T-helper 17 cell (primary cell): ENCODE data around the gene OSBPL3. TPM values are rescaled to one million over a fixed set of nuclear protein-coding genes. Genes with fewer than 3 reads are reported as not detected.

Experiments
- ATAC-seq: fragments of 150-1000 bp; cut with Tn5 transposase; 2 replicates; pipeline ENCODE4 v1.10.0; 2021; ENCODE audit warnings: mild to moderate bottlenecking, moderate library complexity
- DNase-seq, 3 donors: peaks; one replicate each; pipeline versions ENCODE4 v3.0.0 to v3.0.0-alpha.2; 2020 to 2021
- H3K9me3 ChIP-seq: one replicate; pipeline ENCODE4 v1.7.0; 2013; ENCODE audit warnings: low read length, mild to moderate bottlenecking; ENCODE audit not compliant: control insufficient read depth, poor library complexity, severe bottlenecking
- H3K27ac Mint-ChIP-seq: one replicate; pipeline ENCODE4 v1.8.0; 2022; ENCODE audit warnings: mild to moderate bottlenecking, moderate library complexity, mixed read lengths
- H3K27me3 Mint-ChIP-seq: one replicate; pipeline ENCODE4 v1.8.0; 2022; ENCODE audit warnings: mixed read lengths
- H3K36me3 Mint-ChIP-seq: one replicate; pipeline ENCODE4 v1.8.0; 2022; ENCODE audit warnings: low read depth, mixed read lengths
- H3K4me1 Mint-ChIP-seq: one replicate; pipeline ENCODE4 v1.8.0; 2022; ENCODE audit warnings: mild to moderate bottlenecking, mixed read lengths
- H3K4me3 Mint-ChIP-seq: one replicate; pipeline ENCODE4 v1.8.0; 2022; ENCODE audit warnings: mild to moderate bottlenecking, moderate library complexity, mixed read lengths
- total RNA-seq, 4 donors: library from RNA in 2 of 4; stranded (reverse) in 2 of 4; gene quantifications; one replicate each; pipeline ENCODE4 v1.2.3 and lab custom pipeline; 2022 to 2026

The OSBPL3 gene
- total RNA-seq, 2 donors from 2014 or later: 54.8 to 54.9 TPM

DNA sequence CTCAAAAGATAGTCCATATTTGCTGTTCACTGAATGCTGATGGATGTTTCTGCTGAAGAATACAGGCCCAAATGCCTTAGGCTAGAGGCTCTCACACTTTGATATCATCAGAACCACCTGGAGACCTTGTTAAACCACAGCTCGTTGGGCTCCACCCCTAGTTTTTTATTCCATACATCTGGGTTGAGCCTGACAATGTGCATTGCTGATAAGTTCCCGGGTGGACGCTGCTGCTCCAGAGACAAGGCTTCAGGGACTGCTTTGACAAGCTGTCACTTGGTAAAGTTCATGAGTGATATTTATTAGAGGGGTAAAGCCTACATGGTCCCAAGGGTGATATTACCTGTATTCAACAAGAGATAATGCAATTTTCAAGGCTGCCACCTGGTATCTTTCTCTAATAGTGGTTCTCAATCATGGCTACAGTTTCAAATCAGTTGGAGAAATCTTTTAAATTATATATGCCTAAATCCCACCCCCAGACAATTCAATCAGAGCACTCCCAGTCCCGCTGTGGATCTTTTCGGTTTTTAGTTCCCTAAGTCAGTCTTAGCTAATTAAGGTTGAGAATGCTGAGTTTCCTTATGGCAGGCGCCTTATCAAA is 115.7 kb downstream of the OSBPL3 start:
- Mint-ChIP-seq H3K4me1 (peaks cover 11% of the 10 kb centered on the region), H3K27ac (no peak overlapping the region), H3K27me3 (no peaks in the 10 kb centered on the region), H3K36me3 (peaks cover 8% of the 10 kb centered on the region), H3K4me3 (no peak overlapping the region)
- no peaks in the 10 kb centered on the region for H3K9me3 ChIP-seq
- no peak for DNase-seq
- ATAC-seq: no peak

DNA sequence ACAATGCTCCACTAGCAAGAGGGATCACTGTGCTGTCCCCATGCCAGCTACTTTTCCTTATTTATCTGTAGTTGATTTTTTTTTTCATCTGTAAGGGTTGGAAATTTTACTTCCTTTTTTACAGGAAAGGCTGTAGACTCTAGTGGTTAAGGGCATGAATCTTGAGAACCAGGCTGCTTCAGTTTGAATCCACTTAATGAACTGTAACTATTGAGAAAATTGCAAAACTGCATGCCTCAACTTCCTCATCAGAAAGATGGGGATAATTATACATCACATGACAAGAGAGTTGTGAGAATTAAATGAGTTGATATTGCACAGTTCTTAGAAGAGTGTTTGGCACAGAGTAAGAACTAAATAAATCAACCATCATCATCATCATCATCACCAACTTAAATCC is 116.4 kb downstream of the OSBPL3 start:
- Mint-ChIP-seq H3K36me3 (peaks cover 8% of the 10 kb centered on the region), H3K4me3 (no peak overlapping the region), H3K27ac (no peak overlapping the region), H3K4me1 (peaks cover 11% of the 10 kb centered on the region), H3K27me3 (no peaks in the 10 kb centered on the region)
- DNase-seq: no peak
- H3K9me3 ChIP-seq: no peaks in the 10 kb centered on the region
- no peak for ATAC-seq

DNA sequence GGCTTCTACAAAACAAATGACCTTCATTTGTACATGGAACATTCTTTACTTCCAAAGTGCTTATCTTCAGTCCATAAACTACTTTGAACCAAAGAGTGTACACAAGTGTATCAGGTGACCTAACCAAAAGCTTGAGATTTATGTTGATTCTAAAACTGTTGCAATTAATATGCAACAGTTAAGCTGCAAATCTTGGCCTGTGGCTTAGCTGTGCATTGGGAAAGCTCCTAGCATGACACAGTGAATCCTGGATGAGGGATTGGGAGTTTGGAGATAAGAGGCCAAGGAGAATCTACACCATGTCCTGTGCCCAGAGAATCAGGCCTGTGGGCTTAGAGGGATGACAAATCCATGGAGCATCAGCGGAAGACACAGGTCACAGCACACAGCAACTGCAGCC is 117.5 kb downstream of the OSBPL3 start:
- H3K36me3 Mint-ChIP-seq: peaks cover 8% of the 10 kb centered on the region
- H3K9me3 ChIP-seq: no peaks in the 10 kb centered on the region
- peaks cover 15% of the 10 kb centered on the region for H3K4me1 Mint-ChIP-seq
- no peaks in the 10 kb centered on the region for H3K27me3 Mint-ChIP-seq
- H3K27ac Mint-ChIP-seq: no peak overlapping the region
- no peak overlapping the region for H3K4me3 Mint-ChIP-seq
- no peak for ATAC-seq
- DNase-seq: no peak

DNA sequence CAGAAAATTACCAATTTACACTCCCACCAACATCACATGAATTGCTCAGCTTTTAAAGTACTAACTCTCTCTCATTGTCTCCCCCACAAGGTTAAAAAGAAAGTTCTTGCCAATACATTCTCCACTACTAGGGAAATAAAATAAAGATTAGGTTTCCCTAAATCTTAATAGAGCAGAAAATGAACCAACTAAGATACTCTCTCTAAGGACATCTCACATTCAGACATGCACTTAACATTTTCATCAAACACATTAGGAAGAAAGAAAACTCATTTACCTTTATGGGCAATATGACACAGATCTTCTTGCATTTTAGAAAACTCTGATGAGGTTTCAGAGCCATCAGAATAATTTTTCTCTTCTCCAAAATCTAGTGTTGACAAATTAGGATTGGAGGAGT is 118.6 kb downstream of the OSBPL3 start:
- Mint-ChIP-seq H3K27me3 (no peaks in the 10 kb centered on the region), H3K4me1 (peaks cover 17% of the 10 kb centered on the region), H3K36me3 (peaks cover 8% of the 10 kb centered on the region), H3K27ac (no peak overlapping the region), H3K4me3 (no peak overlapping the region)
- no peak for DNase-seq
- ATAC-seq: no peak
- H3K9me3 ChIP-seq: no peaks in the 10 kb centered on the region

DNA sequence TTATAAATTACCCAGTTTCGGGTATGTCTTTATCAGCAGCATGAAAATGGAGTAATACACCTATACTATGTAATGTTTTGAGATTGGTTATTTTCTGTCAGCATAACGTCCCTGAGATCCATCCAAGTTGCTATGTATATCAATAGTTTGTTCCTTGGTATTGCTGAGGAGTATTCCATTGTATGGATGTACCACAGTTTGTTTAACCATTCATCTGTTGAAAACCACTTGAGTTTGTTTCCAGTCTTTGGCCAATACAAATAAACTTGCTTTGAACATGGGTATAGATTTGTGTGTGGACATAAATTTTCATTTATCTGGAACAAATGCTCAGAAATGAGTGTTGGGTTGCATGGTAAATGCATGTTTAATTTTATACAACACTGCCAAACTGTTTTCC is 119.4 kb downstream of the OSBPL3 start:
- DNase-seq (no peak), ATAC-seq (no peak)
- Mint-ChIP-seq H3K4me1 (peaks cover 23% of the 10 kb centered on the region), H3K27me3 (no peaks in the 10 kb centered on the region), H3K36me3 (peaks cover 11% of the 10 kb centered on the region), H3K4me3 (no peak overlapping the region), H3K27ac (no peak overlapping the region)
- H3K9me3 ChIP-seq: no peaks in the 10 kb centered on the region

DNA sequence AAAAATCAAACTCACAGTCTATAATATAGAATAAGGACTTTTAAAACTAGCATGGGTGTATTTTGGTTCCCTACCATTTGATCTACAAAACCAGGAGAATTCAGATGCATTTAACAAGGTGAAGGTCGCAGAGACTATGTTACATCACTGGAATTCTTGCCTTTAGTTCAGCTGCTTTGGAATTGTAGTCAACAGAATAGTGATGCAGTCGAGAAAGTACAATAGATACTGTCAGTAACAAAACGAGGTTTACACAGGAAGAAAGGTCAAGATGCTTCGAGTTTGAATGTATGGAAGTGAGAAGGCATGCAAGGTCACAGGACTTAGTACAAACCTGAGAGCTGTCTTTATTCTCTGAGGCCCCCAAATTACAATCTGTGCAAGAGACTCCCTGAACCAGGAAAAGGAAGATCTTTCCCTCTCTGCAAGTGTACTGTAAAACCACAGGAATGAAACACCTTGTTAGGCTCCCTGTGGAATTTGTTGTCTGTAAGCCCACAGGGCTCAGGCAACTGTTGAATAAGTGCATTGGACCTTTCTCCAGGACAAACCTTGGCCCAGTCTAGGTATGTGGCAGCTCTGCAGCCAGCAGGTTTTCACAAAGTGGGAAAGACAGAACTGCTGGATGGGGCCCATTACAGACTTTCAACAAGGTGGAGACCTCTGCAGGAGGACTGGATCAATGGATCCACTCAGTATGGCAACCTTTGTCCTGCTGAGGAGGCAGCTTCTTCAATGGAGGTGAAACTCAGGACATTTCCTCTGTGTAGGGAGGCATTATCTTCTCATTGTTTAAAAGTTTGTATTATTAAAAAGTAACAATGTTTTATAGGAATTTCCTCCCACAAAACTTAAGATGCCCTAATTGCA is 121.6 kb downstream of the OSBPL3 start:
- no peak overlapping the region for H3K4me3 Mint-ChIP-seq
- DNase-seq (no peak), ATAC-seq (no peak)
- peaks cover 9% of the 10 kb centered on the region for H3K36me3 Mint-ChIP-seq
- peak overlapping the region; percentile 19 for H3K27ac Mint-ChIP-seq
- no peaks in the 10 kb centered on the region for H3K27me3 Mint-ChIP-seq
- H3K4me1 Mint-ChIP-seq: peaks cover 23% of the 10 kb centered on the region
- no peaks in the 10 kb centered on the region for H3K9me3 ChIP-seq

DNA sequence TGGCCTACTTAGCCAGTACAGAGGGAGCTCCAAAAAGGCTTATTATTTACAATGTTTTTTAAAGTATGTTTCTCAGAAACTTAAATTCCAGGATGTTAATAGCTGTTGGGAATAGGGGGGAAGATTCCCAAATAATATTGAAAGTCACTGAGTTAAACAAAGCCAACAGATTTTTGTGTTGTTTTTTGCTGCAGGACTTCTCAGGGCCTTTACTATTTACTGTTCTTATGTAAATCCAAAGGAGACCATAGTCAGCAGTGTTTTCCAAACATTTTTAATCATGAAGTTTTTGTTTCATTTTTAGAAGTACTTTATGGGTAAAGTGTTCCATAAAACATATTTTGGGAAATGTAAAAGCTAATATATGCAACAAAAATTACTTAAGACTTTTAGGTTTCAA is 122.4 kb downstream of the OSBPL3 start:
- Mint-ChIP-seq H3K27me3 (no peaks in the 10 kb centered on the region), H3K4me3 (no peak overlapping the region), H3K27ac (peak overlapping the region; percentile 54), H3K36me3 (peaks cover 9% of the 10 kb centered on the region), H3K4me1 (peaks cover 23% of the 10 kb centered on the region)
- ATAC-seq (no peak), DNase-seq (no peak)
- no peaks in the 10 kb centered on the region for H3K9me3 ChIP-seq

DNA sequence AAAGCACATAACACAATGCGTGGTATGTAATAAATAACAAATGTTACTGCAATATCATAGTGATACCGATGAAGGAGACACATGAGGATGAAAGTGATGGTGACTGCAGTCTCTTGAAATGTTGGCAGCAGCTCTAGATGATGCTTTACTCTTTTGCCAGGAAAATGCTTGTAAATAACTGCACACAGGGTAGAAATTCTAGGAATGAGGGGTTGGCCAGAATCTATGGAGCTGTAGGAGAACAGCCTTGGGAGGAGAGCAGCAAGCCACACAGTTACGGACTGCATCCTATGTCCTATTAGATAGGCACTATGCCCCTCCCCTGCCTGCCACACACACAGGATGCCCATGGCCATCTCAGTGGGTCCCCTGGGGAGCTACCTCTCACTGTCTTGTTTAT is 125.1 kb downstream of the OSBPL3 start:
- DNase-seq (no peak), ATAC-seq (no peak)
- H3K4me1 Mint-ChIP-seq: peaks cover 21% of the 10 kb centered on the region
- no peaks in the 10 kb centered on the region for H3K27me3 Mint-ChIP-seq
- no peak overlapping the region for H3K27ac Mint-ChIP-seq
- peaks cover 5% of the 10 kb centered on the region for H3K36me3 Mint-ChIP-seq
- H3K9me3 ChIP-seq: no peaks in the 10 kb centered on the region
- no peak overlapping the region for H3K4me3 Mint-ChIP-seq

DNA sequence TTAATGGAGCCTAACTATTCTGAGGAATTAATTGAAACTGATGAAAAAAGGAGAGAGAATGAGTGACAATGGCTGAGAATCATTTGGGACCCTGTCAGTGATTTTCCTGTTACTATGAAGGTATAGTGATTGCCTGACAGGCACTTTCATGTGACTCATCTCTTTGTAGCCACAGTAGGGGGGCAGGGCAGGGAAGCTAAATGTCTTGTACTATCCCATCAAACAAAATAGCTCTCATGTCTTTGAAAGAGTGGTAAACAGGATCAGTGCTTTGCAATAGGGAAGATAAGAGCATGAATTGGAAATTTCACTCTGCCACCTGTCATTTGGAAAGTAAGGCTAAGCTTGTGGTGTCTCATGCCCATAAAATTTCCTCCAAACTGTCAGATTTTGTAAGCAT is 128.2 kb downstream of the OSBPL3 start:
- H3K36me3 Mint-ChIP-seq: peaks cover 6% of the 10 kb centered on the region
- no peaks in the 10 kb centered on the region for H3K27me3 Mint-ChIP-seq
- ATAC-seq (no peak), DNase-seq (no peak)
- no peak overlapping the region for H3K27ac Mint-ChIP-seq
- H3K4me1 Mint-ChIP-seq: peaks cover 20% of the 10 kb centered on the region
- H3K4me3 Mint-ChIP-seq: no peak overlapping the region
- no peaks in the 10 kb centered on the region for H3K9me3 ChIP-seq

DNA sequence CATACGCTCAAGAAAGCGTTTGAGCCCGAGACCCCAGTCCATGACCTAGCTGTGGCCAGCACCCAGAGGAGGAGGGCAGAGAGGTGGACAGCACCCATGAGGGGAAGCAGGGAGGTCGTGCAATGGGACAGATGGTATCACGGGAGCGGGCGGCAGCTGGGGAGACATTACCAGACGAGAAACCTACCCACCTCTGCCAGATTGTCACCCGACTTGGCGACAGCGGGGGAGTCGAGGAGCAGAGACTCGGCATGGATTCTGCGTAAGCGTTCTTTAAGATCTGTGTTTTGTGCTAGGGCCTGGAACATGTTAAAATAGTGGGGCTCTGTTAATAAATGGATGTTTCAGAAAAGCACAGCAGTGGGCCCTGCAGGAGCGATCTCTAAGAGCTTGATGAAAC is 131.1 kb downstream of the OSBPL3 start:
- Mint-ChIP-seq H3K36me3 (peaks cover 3% of the 10 kb centered on the region), H3K4me3 (no peak overlapping the region), H3K27me3 (no peaks in the 10 kb centered on the region), H3K27ac (no peak overlapping the region), H3K4me1 (peaks cover 14% of the 10 kb centered on the region)
- no peaks in the 10 kb centered on the region for H3K9me3 ChIP-seq
- DNase-seq (no peak), ATAC-seq (no peak)

DNA sequence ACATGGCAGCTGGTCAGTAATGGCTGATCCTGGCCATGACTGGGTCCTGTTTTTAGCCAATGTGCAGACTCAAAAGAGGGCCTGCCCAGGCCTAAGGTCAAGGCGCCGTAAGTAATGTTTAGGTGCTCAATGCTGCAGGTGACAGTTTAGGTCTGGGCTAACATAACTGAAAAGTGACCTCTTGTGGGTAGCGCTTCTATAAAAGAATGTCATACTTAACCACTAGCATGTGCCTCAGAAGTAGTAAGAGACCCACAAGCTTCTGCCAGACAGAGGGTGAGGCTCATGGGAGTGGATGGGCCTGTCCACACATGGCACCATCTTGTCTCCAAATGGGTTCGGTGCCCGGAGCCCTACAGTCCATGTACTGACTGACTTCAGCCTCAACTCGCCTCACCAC is 132.2 kb downstream of the OSBPL3 start:
- Mint-ChIP-seq H3K4me1 (peaks cover 15% of the 10 kb centered on the region), H3K36me3 (peaks cover 2% of the 10 kb centered on the region), H3K4me3 (no peak overlapping the region), H3K27me3 (no peaks in the 10 kb centered on the region), H3K27ac (no peak overlapping the region)
- no peak for ATAC-seq
- no peak for DNase-seq
- no peaks in the 10 kb centered on the region for H3K9me3 ChIP-seq

DNA sequence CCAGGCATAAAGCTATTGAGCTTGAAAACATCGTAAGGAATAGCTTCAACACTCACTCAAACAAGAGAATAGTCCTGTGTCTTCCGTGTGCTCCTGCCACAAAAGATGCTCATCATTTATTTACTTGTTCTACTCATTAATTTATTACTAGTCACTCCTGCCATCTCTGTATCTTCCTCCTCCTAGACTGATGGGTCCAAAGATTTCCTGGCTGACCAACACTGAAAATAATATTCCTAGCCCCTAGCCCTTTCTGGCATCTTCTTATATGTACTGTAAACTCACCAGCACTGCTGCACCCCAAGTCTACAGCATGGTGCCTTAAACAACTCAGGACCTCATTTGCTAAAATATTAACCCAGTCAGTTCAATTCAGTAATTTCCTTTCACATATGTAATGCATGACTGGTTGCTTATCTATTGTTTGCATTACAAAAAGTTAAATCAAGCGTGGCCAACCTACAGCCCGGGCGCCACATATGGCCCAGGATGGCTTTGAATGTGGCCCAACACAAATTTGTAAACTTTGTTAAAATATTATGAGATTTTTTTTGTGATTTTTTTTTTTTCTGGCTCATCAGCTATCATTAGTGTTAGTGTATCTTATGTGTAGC is 136.1 kb downstream of the OSBPL3 start:
- ATAC-seq (no peak), DNase-seq (no peak)
- Mint-ChIP-seq H3K4me3 (no peak overlapping the region), H3K27ac (peak overlapping the region; percentile 34), H3K4me1 (peaks cover 15% of the 10 kb centered on the region), H3K36me3 (peaks cover 7% of the 10 kb centered on the region), H3K27me3 (no peaks in the 10 kb centered on the region)
- no peaks in the 10 kb centered on the region for H3K9me3 ChIP-seq

DNA sequence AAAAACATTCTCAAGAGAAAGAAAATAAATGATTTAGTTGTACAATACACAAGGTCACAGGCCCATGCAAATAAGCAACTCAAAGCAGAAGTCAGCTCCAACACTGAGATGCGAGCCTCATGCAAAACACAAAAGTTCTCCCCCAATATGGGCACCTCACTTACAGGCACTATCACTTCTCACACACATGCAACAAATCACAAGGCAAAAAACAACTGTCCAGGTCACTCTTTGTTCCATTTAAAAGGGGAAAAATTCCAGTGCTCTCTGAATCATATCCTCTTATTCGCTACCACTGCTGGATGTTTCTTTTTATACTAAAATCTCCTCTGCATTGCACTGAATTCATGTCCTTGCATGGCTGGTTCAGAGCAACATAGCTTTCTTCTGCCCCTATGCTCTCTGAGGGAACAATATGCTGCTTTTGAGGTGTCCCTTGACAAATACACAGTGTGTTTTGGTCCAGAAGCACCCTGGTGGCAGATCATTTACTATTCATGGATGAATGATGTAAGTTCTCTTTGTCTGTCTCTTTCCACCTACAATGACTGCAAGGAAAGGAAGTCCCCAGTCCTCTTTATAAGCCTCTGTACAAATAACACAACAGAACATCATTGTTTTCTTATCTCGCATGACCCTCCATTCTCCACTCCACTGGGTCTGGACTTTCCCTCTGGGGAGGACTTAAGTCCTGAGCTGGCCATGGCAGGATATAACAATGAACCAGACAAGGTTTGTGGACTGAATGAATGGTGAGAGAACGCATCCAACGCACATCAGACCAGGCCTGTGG is 137.3 kb downstream of the OSBPL3 start:
- no peak for DNase-seq
- Mint-ChIP-seq H3K27ac (peak overlapping the region; percentile 90), H3K4me3 (no peak overlapping the region), H3K36me3 (peaks cover 10% of the 10 kb centered on the region), H3K27me3 (no peaks in the 10 kb centered on the region), H3K4me1 (peaks cover 18% of the 10 kb centered on the region)
- no peaks in the 10 kb centered on the region for H3K9me3 ChIP-seq
- peak; percentile 59 for ATAC-seq
